HUES64 (cell line): Measurements from ENCODE around the gene ALCAM.

Source experiments
- H3K27ac ChIP-seq: 2 replicates; pipeline ENCODE4 v1.7.0; 2013; ENCODE audit warnings: low read depth, low read length, inconsistent platforms
- H3K27me3 ChIP-seq: 2 replicates; pipeline ENCODE4 v1.6.1; 2013; ENCODE audit warnings: mild to moderate bottlenecking, low read length; ENCODE audit not compliant: insufficient read depth
- H3K36me3 ChIP-seq: 2 replicates; pipeline ENCODE4 v1.6.1; 2013; ENCODE audit warnings: mild to moderate bottlenecking, low read length; ENCODE audit not compliant: insufficient read depth
- H3K4me1 ChIP-seq: 2 replicates; pipeline ENCODE4 v1.6.1; 2013; ENCODE audit warnings: mild to moderate bottlenecking, low read length, moderate library complexity; ENCODE audit not compliant: insufficient read depth
- H3K4me3 ChIP-seq: 2 replicates; pipeline ENCODE4 v1.5.1; 2013; ENCODE audit warnings: mild to moderate bottlenecking, low read length, moderate library complexity
- H3K9ac ChIP-seq: 2 replicates; pipeline ENCODE4 v1.6.1; 2013; ENCODE audit warnings: mild to moderate bottlenecking, low read depth, low read length
- H3K9me3 ChIP-seq: 2 replicates; pipeline ENCODE4 v1.6.1; 2013; ENCODE audit warnings: low read depth, low read length; ENCODE audit not compliant: insufficient read depth
- WGBS: fragments of 150-250, 120-280 bp; methylation state at CpG from one replicate; pipeline ENCODE4 v1.1.7; 2013; ENCODE audit warnings: missing lambda C conversion rate; 5-methylcytosine and 5-hydroxymethylcytosine counted together

ALCAM gene

GRCh38 chr3:105615814-105616213, 249.1 kb downstream of the ALCAM start:
- H3K27me3 ChIP-seq, result no peaks in the 10 kb centered on the region

GRCh38 chr3:105616374-105617121, 249.8 kb downstream of the ALCAM start:
- Histone ChIP-seq H3K9me3 (no peaks in the 10 kb centered on the region), H3K27me3 (no peaks in the 10 kb centered on the region), H3K9ac (no peak overlapping the region), H3K27ac (no peak overlapping the region), H3K4me1 (peaks cover 11% of the 10 kb centered on the region), H3K36me3 (no peaks in the 10 kb centered on the region), H3K4me3 (no peak overlapping the region)
- 88% methylated on average over 4 of the region's 5 CpGs for WGBS

More at GRCh38 chr3:105615814-105616213, 249.1 kb downstream of the ALCAM start:
- H3K36me3 ChIP-seq, result no peaks in the 10 kb centered on the region
- H3K9ac ChIP-seq, result no peak overlapping the region
- no peak overlapping the region for H3K4me3 ChIP-seq
- H3K4me1 ChIP-seq, result peaks cover 11% of the 10 kb centered on the region
- no peaks in the 10 kb centered on the region for H3K9me3 ChIP-seq
- no peak overlapping the region for H3K27ac ChIP-seq
- 90% methylated on average over 3 of the region's 3 CpGs for WGBS

- Histone ChIP-seq H3K9me3 (no peaks in the 10 kb centered on the region), H3K27ac (no peak overlapping the region), H3K36me3 (no peaks in the 10 kb centered on the region), H3K4me3 (no peak overlapping the region), H3K27me3 (no peaks in the 10 kb centered on the region), H3K4me1 (no peaks in the 10 kb centered on the region), H3K9ac (no peak overlapping the region)
- 95% methylated on average over 5 of the region's 5 CpGs for whole genome bisulfite sequencing
These were observed 251.8 kb downstream of the ALCAM start for GRCh38 chr3:105618556-105618955.

- Histone ChIP-seq H3K27me3 (no peaks in the 10 kb centered on the region), H3K27ac (no peak overlapping the region), H3K36me3 (no peaks in the 10 kb centered on the region), H3K4me1 (no peaks in the 10 kb centered on the region), H3K4me3 (no peak overlapping the region), H3K9me3 (no peaks in the 10 kb centered on the region), H3K9ac (no peak overlapping the region)
- WGBS, result 94% methylated on average over 2 of the region's 2 CpGs
These were observed 252.9 kb downstream of the ALCAM start for GRCh38 chr3:105619651-105620050.

GRCh38 chr3:105620236-105620635, 253.5 kb downstream of the ALCAM start:
- Histone ChIP-seq H3K36me3 (no peaks in the 10 kb centered on the region), H3K4me3 (no peak overlapping the region), H3K9me3 (no peaks in the 10 kb centered on the region), H3K4me1 (no peaks in the 10 kb centered on the region), H3K9ac (no peak overlapping the region), H3K27ac (no peak overlapping the region), H3K27me3 (no peaks in the 10 kb centered on the region)
- WGBS, result 97% methylated on average over 1 of the region's 2 CpGs

- Histone ChIP-seq H3K9ac (no peak overlapping the region), H3K4me1 (no peaks in the 10 kb centered on the region), H3K36me3 (no peaks in the 10 kb centered on the region), H3K9me3 (no peaks in the 10 kb centered on the region), H3K27me3 (no peaks in the 10 kb centered on the region), H3K27ac (no peak overlapping the region), H3K4me3 (no peak overlapping the region)
These were observed 255.5 kb downstream of the ALCAM start for GRCh38 chr3:105622169-105622568.
